Hypothalamus (tissue), 51 donors: Measurements from ENCODE around the gene ZNF785.

Source experiments
- DNase-seq, 51 donors: peaks; one replicate each; lab custom pipeline; 2025; lab: John Stamatoyannopoulos, UW

ZNF785 gene

DNA sequence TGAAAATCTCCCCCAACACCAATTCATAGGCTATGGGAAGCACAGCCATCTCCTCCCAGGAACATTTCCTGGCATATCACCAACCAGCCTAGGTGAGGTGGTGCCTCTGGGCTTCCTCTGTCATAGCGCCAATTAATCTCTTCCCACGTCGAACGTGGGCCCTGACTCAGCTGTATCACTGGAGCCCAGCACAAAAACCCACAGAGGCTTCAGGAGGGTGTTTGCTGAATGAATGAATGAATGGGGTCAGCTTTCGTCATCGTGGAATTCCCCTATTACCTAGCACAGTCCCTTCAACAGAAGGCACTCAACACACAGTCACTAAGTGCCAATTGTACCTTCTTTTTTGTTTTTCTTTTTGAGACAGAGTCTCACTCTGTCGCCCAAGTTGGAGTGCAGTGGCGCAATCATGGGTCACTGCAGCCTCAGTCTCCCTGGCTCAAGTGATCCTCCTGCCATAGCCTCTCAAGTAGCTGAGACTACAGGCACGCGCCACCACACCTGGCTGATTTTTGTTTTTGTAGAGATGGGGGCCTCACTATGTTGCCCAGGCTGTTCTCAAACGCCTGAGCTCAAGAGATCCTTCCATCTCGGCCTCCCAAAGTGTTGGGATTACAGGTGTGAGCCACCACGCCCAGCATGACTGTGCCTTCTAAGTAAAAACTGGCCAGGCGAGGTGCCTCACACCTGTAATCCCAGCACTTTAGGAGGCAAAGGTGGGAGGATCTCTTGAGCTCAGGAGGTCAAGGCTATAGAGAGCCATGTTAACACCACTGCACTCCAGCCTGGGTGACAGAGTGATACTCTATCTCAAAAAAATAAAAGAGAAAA, 18.1 kb downstream of the ZNF785 start:
- DNase-seq, result no peak

DNA sequence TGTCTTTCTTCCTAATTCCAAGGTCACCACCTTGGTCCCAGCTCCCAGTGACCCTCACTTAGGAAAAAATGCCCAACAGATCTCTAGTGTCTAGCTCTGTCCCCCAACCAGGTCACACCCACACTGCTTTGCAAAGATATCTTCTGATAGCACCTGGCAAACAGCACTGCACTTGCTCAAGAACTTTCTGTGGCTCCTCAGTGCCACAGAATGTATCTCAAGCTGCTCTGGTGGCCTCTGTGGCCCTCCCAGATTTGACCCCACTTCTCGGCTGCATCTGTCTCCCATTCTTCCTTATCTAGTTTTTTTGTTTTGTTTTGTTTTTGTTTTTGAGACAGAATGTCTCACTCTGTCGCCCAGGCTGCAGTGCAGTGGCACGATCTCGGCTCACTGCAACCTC, 19.0 kb downstream of the ZNF785 start:
- no peak for DNase-seq

DNA sequence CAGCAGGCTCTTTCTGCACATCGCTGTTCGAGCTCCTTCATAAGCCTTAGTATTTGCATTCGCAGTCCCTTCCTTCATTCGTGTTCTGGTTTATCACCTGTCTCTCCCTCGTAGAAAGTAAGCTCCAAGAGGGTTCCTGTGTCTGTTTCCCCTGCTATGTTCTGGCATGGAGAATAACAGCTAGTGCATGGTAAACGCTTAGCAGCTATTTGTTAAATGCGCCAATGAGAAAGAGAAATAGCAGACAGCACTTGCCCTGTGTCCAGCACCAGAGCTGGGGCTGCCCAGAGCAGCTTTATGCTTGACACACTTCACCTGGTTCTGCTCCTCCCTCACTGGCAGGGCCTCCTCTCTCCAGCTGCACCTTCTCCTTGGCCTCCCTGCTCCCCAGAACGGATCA, 19.5 kb downstream of the ZNF785 start:
- DNase-seq, result no peak

DNA sequence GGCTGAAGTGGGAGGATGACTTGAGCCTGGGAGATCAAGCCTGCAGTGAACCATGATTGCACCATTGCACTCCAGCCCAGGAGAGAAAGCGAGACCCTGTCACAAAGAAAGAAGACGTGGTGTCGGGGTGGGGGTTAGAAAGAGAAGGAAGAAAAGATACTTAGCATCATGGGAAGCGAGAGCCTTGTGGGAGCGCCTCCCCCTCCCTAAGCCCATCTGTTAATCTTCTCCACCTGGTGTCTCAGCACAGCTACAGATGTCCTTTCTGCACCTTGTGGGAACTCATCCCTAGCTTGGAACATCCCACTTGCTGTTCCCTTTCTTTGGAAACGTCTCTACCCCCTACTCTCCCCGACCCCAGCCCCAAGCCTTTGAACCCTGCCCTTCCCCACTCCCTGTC, 20.0 kb downstream of the ZNF785 start:
- no peak for DNase-seq

DNA sequence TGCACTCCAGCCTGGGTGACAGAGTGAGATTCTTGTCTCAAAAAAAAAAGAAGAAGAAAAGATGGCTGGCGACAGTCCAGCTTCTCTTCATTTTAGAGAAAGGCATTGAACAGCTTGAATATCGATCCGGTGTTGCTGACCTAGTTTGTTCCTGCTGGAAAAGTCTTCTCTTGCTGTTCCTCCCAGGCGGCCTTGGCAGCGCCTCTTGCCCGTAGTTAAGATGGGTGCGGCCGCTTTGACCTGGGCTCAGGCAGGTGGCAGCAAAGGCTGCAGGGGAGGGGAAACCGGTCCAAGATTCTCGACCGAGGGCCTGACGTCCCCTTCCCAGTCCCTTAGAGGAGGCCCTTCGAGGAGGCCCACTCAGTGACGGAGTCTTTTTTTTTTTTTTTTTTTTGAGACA, 23.5 kb downstream of the ZNF785 start:
- no peak for DNase-seq

DNA sequence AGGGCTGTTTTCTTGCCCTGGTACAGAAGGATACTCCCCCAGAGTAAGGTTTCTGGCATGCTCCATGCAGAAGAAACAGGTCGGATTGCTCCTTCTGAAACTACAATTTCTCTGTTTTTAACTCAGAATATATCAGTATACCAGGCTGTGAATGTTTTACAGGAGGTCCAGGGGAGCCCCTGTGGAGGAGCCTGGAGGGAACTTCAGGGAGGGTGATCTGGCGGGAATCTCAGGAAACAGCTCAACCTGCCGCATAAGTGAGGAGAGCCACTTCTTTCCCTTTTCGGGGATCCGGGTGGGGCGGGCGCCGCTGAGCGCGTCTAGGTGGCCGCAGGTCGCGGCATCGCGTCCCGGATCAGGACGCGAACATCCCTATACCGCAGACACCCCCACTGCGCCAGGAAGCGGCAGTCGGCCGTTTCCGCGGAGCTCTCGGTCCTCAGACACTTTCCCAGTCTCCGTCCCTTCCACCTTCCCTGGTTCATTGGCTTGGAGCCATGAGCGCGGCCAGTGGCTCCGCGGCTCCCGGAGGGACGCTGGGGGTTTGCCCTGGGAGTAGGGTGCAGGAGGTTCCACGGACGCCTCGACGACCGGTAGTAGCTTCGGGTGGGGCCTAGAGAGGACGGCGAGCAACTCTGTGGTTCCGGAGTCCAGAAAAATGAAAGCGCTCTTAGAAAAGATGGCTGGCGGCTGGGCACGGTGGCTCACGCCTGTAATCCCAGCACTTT, 24.2 kb downstream of the ZNF785 start:
- peak in 11 of 51 donors; percentile 3 to 23 (median 8) for DNase-seq

DNA sequence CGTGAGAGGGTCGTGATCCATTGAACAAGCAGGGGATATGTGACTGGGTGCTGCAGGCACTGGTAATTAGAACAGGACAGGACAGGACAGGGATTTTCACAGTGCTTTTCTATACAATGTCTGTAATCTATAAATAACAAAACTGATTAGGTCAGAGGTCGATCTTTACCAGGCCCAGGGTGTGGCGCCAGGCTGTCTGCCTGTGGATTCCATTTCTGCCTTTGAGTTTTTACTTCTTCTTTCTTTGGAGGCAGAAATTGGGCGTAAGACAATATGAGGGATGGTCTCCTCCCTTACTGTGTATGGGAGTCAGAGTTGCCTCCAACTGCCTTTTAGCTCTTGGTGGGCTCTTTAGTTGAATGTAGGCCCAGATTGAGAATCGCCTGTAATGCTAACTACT, 25.8 kb downstream of the ZNF785 start:
- DNase-seq, result no peak

DNA sequence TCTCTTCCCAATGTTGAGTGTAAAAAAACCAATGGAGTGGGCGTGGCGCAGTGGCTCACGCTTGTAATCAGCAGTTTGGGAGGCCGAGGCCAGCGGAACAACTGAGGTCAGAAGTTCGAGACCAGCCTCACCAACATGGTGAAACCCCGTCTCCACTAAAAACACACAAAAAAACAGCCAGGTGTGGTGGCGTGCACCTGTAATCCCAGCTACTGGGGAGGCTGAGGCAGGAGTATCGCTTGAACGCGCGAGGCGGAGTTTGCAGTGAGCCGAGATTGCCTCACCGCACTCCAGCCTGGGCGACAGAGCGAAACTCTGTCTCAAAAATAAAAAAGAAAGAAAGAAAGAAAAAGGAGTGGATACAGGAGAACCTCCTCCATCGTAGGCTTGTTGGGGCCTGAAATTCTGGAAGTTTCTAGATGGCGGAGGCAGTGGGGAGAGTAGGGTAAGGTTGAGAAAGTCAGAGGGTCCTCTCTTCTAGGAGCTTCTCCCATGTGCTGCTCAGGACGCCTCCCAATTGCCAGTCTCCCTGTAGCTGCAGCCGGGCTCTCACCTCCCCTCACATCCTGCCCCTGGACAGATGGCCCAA, 26.6 kb downstream of the ZNF785 start:
- no peak for DNase-seq

DNA sequence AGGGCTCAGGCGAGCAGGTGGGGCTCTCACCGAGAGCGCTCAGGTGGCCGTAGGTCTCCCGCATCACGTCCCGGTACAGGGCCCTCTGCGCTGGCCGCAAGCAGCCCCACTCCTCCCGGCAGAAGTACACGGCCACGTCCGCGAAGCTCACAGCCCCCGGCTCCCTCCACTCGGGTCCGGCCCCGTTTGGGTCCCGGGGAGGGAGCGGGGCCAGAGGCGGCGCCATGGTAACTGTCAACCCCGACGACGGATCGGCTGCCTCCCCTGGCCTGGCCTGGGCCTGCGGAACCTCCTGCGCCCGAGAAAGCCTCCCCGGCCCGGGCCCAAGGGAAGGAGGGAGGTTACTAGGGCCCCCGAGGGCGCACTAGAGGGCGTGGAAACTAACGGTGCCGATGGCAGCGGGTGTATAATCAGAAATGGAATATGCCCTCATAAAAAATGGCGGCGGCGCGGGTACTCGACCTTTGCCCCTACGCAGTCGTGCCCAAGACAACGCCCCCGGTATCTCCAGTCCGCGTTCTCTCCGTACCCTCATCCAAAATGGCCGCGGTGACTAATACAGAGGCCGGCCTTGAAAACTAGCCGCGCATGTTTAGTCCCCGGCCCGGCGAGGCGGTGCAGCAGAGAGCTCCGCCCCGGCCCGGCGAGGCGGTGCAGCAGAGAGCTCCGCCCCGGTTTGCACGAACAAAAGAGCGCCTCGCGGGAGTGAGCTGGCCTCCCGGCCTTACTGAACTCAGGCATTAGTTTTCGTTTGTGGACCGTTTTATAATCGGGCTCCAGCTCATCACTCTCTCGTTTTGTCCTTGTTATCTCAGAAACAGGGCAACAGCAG, 27.3 kb downstream of the ZNF785 start, which contains the start of gene ZNF764:
TSS of gene ZNF764 (minus strand) at position 418 of the 832 bp plus-strand sequence. CDS start at position 226, 192 bp downstream.
- peak; percentile 72 to 99 (median 96) for DNase-seq

DNA sequence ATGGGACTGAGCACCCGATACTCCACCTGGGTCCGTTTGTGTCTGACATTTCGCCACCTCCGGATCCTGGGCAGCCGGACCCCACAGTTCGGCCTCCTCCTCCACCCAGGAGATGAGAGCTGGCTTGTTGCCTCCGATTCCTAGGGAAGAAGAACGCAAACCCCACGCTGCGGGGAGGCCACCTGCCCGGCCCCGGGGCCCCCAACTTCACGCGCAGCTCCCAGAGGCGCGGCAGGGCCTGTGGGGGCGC, 27.9 kb downstream of the ZNF785 start:
- peak in 4 of 51 donors; percentile 26 to 60 (median 36) for DNase-seq

DNA sequence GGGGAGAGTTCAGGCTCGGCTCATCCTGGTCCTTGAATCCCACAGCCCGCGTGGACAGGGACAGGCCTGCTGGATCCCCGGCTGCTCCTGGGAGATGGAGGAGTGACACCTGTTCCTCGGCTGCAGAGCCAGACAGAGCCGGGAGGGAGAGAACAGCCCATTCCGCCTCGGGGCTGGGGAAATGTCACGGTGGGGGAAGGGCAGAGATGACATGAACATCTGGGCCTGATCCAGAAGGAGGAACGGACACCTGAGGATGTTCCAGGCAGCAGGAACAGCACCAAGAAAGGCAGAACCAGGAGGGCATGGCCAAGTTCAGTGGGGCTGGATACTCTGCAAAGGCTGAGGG, 29.4 kb downstream of the ZNF785 start:
- no peak for DNase-seq

DNA sequence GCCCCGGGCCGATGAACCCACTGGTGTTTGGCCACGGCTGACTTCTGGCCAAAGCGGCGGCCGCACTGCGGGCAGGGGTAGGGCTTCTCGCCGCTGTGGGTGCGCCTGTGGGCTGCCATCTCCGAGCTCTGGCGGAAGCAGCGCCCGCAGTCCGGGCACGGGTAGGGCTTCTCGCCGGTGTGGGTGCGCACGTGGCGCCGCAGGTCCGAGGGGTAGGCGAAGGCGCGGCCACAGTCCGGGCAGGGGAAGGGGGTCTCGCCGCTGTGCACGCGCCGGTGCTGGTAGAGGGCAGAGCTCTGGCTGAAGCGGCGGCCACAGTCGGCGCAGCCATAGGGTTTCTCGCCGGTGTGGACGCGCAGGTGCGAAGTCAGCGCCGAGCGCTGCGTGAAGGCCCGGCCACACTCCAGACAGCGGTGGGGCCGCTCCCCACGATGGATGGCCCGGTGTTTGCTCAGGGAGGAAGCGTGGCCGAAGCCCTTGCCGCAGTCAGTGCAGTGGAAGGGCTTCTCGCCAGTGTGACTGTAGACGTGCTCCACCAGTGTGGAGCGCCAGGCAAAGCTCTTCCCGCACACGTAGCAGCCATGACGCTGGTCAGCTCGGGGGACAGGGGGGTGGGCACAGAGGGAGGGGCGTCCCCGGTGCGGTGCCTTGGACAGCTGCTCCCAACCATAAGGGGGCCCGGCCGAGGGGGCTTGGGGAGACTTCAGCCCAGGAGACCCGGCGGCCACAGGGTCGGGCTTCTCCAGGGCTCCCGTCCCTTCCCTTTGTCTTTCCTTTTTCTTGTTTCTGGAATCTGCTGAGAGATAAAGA, 30.0 kb downstream of the ZNF785 start:
- no peak for DNase-seq

DNA sequence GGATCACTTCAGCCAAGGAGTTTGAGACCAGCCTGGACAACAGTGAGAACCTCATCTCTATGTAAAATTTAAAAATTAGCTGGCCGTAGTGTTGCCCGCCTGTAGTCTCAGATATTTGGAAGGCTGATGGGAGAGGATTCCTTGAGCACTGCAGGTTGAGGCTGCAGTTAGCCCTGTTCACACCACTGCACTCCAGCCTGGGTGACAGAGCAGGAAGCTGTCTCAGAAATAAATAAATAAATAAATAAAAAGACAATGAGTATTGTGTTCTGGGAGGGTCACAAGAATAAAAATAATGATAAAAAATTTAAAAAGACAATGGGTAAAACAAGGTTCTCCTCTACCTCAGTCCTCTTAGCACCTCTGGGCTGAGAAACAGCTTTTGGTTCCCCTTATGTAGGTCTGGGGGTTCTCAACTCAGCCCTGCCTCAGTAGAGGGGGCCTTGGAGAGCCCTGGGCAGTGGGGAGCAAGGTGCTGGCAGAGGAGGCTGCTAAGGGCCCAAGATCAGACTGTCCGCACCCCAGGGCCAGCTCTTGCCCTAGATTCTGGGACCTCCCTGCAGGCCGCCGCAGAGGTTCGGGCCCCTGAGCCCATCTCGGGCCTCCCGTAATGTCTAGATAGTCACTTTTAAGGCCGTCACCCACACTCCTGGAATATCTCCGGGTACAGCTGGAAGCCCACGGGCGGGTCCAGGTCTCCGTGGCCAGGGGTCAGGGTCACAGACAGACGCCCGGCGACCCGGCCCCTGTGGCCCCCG, 30.8 kb downstream of the ZNF785 start:
- DNase-seq, result no peak

DNA sequence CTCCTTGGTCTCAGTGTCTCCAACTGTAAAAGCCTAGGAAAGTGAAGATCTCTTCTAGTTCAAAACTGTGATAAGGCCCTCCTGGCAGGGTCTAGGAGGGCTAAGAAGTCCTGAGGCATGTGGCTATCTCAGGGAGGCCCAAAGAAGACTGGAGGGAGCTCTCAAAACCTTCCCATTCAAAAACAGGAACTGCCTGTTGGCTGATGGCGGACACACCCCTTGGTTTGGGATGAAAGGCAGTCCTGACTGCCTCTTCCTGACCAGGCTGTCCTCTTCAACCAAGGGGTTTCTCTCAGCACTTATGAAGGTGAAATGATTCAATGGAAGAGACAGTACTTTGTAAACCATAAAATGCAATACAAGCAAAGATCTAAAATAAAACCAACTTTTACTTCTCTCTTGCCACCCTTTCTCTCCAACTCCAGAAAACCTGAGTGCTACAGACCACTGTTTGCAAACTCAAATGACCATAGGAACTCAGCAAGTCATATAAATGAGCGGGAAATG, 32.1 kb downstream of the ZNF785 start:
- DNase-seq, result no peak

DNA sequence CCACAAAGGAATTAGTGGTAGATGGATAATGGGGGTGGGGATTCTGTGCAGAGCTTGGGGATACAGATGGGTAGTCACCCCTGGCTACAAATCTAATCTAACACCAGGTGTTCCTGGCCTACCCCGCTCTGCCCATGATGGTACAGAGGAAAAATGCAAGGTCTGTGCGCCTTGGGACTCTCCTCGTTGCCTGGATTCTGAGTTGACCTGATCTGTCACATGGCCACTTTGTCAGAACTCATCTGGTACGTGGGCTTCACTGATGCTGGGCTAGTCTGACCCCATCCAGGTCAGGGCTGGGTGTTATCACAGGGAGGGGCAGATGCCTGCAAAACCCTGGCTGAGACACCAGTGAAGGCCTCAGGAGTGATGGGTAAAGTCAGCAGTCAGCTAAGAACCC, 32.5 kb downstream of the ZNF785 start:
- DNase-seq, result no peak

DNA sequence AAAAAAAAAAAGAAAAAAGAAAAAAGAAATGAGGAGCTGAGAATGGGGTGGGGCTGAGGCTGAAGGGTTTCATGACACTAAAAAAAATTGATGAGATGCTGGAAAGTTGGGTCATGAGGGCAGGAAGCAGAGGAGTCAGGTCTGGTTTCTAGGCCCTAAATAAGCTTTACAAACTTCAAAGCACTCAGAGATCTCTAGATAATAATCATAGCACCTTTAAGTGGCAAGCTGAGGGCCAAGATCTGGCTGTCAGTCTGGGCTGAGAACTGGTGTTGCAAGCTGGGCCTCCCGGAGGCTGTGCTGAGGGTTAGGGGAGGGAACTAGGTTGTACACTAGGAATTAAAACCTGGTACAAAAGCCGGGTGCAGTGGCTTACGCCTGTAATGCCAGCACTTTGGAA, 33.7 kb downstream of the ZNF785 start:
- DNase-seq, result no peak

DNA sequence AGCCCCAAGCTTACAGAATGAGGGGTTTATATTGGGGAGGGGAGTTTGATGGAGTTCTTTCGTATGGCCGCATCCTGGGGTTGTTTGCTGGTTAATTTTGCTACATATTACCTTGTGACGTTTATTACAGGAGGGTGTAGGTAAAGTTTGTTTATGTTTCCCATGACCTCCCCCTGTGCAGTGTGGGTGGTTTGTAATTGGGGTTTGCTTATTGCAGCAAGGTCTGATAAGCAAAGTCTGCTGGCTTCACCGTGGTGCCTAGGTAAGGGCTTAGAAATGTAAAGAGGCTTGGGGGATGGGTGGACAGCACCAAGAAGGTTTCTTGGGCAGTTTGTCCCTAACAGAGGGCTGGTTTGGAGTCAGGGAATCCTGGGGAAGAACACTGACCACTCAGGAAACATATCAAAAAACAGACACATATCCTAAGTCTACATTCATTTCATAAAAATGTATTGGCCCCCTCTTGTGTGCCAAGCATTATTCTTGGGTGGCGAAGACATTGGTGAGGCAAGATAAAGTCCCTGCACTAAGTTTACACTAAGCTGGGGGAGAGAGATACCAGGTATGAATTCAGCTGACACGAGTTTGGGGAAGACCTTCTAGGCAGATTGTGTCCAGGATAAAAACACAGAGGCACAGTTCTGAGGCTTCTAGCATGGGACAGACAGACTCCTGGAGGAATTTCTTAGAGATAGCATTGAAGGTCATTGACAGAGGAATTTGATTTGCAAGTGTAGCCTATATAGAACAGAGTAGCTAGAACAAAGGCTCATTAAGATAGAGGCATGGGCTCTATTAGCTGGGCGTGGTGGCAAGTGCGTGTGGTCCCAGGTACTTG, 36.9 kb downstream of the ZNF785 start:
- DNase-seq, result no peak

DNA sequence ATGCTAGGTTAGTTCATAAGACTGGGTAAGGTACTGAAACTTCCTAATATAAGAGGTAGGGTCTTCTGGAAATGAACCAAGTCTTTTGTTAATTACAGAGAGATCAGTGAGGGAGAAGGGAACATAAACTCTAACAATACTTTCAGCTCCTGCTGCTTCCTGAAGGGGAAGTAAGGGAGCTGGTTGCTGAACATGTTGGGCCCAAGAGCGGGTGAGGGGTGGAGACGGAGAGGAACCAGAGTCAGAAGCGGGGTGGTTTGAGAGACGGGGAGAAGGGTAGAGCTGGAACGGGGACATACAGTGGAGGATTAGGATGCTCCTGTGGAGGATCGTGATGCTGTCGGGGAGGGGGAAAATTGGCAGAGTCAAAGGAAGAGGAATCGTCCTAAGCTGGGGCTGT, 39.4 kb downstream of the ZNF785 start:
- no peak for DNase-seq
